Endometrial microvascular endothelial cells (primary cell): ENCODE data around the gene DOCK4. TPM values are rescaled to one million over a fixed set of nuclear protein-coding genes. Genes with fewer than 3 reads are reported as not detected.

ENCODE experiments used
- in situ Hi-C: cut with HindIII; loops from 2 replicates; pipeline ENCODE4 v1.10.0; 2017; ENCODE audit warnings: low sequenced_read_pairs, low pct_unique_long_range_greater_than_20kb; ENCODE audit errors: inconsistent ontology term
- total RNA-seq: library from RNA; depleted of rRNA; stranded (reverse); fragments of >200 nt; gene quantifications from one replicate; pipeline ENCODE4 v1.2.3, GENCODE V29; 2015; ENCODE audit errors: inconsistent ontology term

DOCK4 gene
- total RNA-seq, 1 donor from 2014 or later, result 49.5 TPM

- in situ Hi-C loops, result no loop called here
Observed at GRCh38 chr7:112225006-112225405, 18.8 kb upstream of the DOCK4 start.

GRCh38 chr7:112224186-112224585 is 18.0 kb upstream of the DOCK4 start:
- in situ Hi-C loops, result no loop called here

- in situ Hi-C loops, result no loop called here
Observed at GRCh38 chr7:112223310-112223709, 17.1 kb upstream of the DOCK4 start.

- in situ Hi-C loops, result no loop called here
Observed at GRCh38 chr7:112220877-112221434, 14.8 kb upstream of the DOCK4 start.

GRCh38 chr7:112215787-112216186 is 9.6 kb upstream of the DOCK4 start:
- in situ Hi-C loops, result no loop called here

- in situ Hi-C loops, result no loop called here
Observed at GRCh38 chr7:112214883-112215282, 8.7 kb upstream of the DOCK4 start.

- in situ Hi-C loops, result no loop called here
Observed at GRCh38 chr7:112214268-112214667, 8.1 kb upstream of the DOCK4 start.

GRCh38 chr7:112213735-112214134 is 7.5 kb upstream of the DOCK4 start:
- in situ Hi-C loops, result no loop called here

GRCh38 chr7:112212571-112212970 is 6.4 kb upstream of the DOCK4 start:
- in situ Hi-C loops, result no loop called here

GRCh38 chr7:112211348-112211907 is 5.2 kb upstream of the DOCK4 start:
- in situ Hi-C loops, result no loop called here

GRCh38 chr7:112207765-112208164 is 1.6 kb upstream of the DOCK4 start:
- in situ Hi-C loops, result no loop called here

- in situ Hi-C loops, result no loop called here
Observed at GRCh38 chr7:112206991-112207592, 893 bp upstream of the DOCK4 start.

GRCh38 chr7:112205343-112206237 is 609 bp downstream of the DOCK4 start:
- in situ Hi-C loops, result no loop called here

- in situ Hi-C loops, result no loop called here
Observed at GRCh38 chr7:112204499-112205342, 1.5 kb downstream of the DOCK4 start.

GRCh38 chr7:112203365-112203739 is 2.8 kb downstream of the DOCK4 start:
- in situ Hi-C loops, result no loop called here

GRCh38 chr7:112202816-112203215 is 3.4 kb downstream of the DOCK4 start:
- in situ Hi-C loops, result no loop called here

- in situ Hi-C loops, result no loop called here
Observed at GRCh38 chr7:112201839-112202238, 4.4 kb downstream of the DOCK4 start.

GRCh38 chr7:112201411-112201810 is 4.8 kb downstream of the DOCK4 start:
- in situ Hi-C loops, result no loop called here

- in situ Hi-C loops, result no loop called here
Observed at GRCh38 chr7:112199672-112200071, 6.5 kb downstream of the DOCK4 start.
